Endodermal cell (in vitro differentiated cells): ENCODE data around the gene PARD3B. TPM values are rescaled to one million over a fixed set of nuclear protein-coding genes. Genes with fewer than 3 reads are reported as not detected.

Experiments
- DNase-seq: peaks from one replicate; pipeline ENCODE4 v3.0.0-alpha.2; 2017
- H3K27ac ChIP-seq: 2 replicates; pipeline ENCODE4 v1.5.1; 2013; ENCODE audit warnings: mild to moderate bottlenecking, low read depth, low read length, moderate library complexity
- H3K27me3 ChIP-seq: 2 replicates; pipeline ENCODE4 v1.6.1; 2013; ENCODE audit warnings: mild to moderate bottlenecking, low read length, moderate library complexity; ENCODE audit not compliant: insufficient read depth, control insufficient read depth, poor library complexity, severe bottlenecking
- H3K36me3 ChIP-seq: 2 replicates; pipeline ENCODE4 v1.7.0; 2013; ENCODE audit warnings: mild to moderate bottlenecking, low read length, moderate library complexity; ENCODE audit not compliant: control insufficient read depth, insufficient read depth
- H3K4me1 ChIP-seq: one replicate; pipeline ENCODE4 v1.7.0; 2013; ENCODE audit warnings: low read length; ENCODE audit not compliant: control insufficient read depth, insufficient read depth
- H3K4me3 ChIP-seq: 2 replicates; pipeline ENCODE4 v1.5.1; 2013; ENCODE audit warnings: mild to moderate bottlenecking, low read length, moderate library complexity
- H3K9ac ChIP-seq: 2 replicates; pipeline ENCODE4 v1.6.1; 2013; ENCODE audit warnings: mild to moderate bottlenecking, low read length, moderate library complexity; ENCODE audit not compliant: poor library complexity, severe bottlenecking; ENCODE audit errors: extremely low read depth
- H3K9me3 ChIP-seq: 2 replicates; pipeline ENCODE4 v1.6.1; 2013; ENCODE audit warnings: mild to moderate bottlenecking, low read length, moderate library complexity; ENCODE audit not compliant: control insufficient read depth
- H3K27ac Mint-ChIP-seq: 2 replicates; pipeline ENCODE4 v1.8.0; 2020; ENCODE audit warnings: mixed read lengths
- H3K27me3 Mint-ChIP-seq: 2 replicates; pipeline ENCODE4 v1.8.0; 2021; ENCODE audit warnings: mild to moderate bottlenecking, mixed read lengths; ENCODE audit not compliant: insufficient read depth
- H3K36me3 Mint-ChIP-seq: 2 replicates; pipeline ENCODE4 v1.8.0; 2020; ENCODE audit warnings: low read depth, mixed read lengths
- H3K4me1 Mint-ChIP-seq: 2 replicates; pipeline ENCODE4 v1.8.0; 2020; ENCODE audit warnings: mixed read lengths
- H3K4me3 Mint-ChIP-seq: 2 replicates; pipeline ENCODE4 v1.8.0; 2020; ENCODE audit warnings: mild to moderate bottlenecking, moderate library complexity, mixed read lengths
- H3K9me3 Mint-ChIP-seq: 2 replicates; pipeline ENCODE4 v1.8.0; 2020; ENCODE audit warnings: mild to moderate bottlenecking, mixed read lengths
- CTCF ChIP-seq: fragments of 200-600 bp; sonication (generic); conservative IDR thresholded peaks from 2 replicates; pipeline ENCODE4 v1.5.0; 2021; ENCODE audit warnings: antibody characterized with exemption, mild to moderate bottlenecking
- WGBS, 2 experiments: methylation state at CpG; one replicate each; pipeline versions ENCODE4 v1.1.5 to v1.1.7; 2013; ENCODE audit warnings: missing lambda C conversion rate in 2 of 2, mixed read lengths in 1 of 2; ENCODE audit not compliant: insufficient coverage in 1 of 2, insufficient read length in 1 of 2; 5-methylcytosine and 5-hydroxymethylcytosine counted together
- total RNA-seq, 2 donors: library from RNA; stranded (reverse); fragmentation: NEBNext Ultra II Directional in 1 of 2; extraction: Animal tissue kit (Norgen Biotek cat#: 25700) in 1 of 2; gene quantifications; 2 replicates in 1 of 2; 3 replicates in 1 of 2; pipeline ENCODE4 v1.2.1, GENCODE V29; 2021

PARD3B gene
- total RNA-seq, 2 donors from 2014 or later = 2.5 to 5.6 TPM

- DNase-seq = no peak
- Mint-ChIP-seq H3K9me3 (no peaks in the 10 kb centered on the region), H3K4me1 (no peaks in the 10 kb centered on the region), H3K36me3 (no peaks in the 10 kb centered on the region), H3K4me3 (no peak overlapping the region), H3K27ac (no peak overlapping the region), H3K27me3 (no peaks in the 10 kb centered on the region)
- no peak overlapping the region for H3K27ac ChIP-seq
- H3K4me3 ChIP-seq = no peak overlapping the region
- H3K36me3 ChIP-seq = no peaks in the 10 kb centered on the region
- peak; percentile 69 for TF ChIP-seq CTCF
- no peaks in the 10 kb centered on the region for H3K4me1 ChIP-seq
- no peaks in the 10 kb centered on the region for H3K27me3 ChIP-seq
- no peaks in the 10 kb centered on the region for H3K9me3 ChIP-seq
- no peak overlapping the region for H3K9ac ChIP-seq
- 79 to 93% methylated on average over 2 to 3 of the region's 3 CpGs for WGBS, 2 experiments
Measured at GRCh38 chr2:205237524-205237923, 692.2 kb downstream of the PARD3B start.

- Mint-ChIP-seq H3K4me3 (no peak overlapping the region), H3K36me3 (no peaks in the 10 kb centered on the region)
- no peak for DNase-seq
Measured at GRCh38 chr2:205245001-205245400, 699.7 kb downstream of the PARD3B start.

GRCh38 chr2:205245652-205246051 lies 700.4 kb downstream of the PARD3B start:
- H3K27me3 ChIP-seq = no peaks in the 10 kb centered on the region
- no peaks in the 10 kb centered on the region for H3K9me3 ChIP-seq
- no peaks in the 10 kb centered on the region for H3K9me3 Mint-ChIP-seq
- no peak overlapping the region for H3K4me3 Mint-ChIP-seq
- H3K27me3 Mint-ChIP-seq = no peaks in the 10 kb centered on the region
- no peaks in the 10 kb centered on the region for H3K36me3 Mint-ChIP-seq
- H3K27ac Mint-ChIP-seq = no peak overlapping the region
- no peaks in the 10 kb centered on the region for H3K4me1 Mint-ChIP-seq
- TF ChIP-seq CTCF = no peak
- no peak for DNase-seq
- 90% methylated on average over 2 of the region's 2 CpGs; no CpG with 5 or more reads in 1 of the 2 experiments for WGBS, 2 experiments
- no peak overlapping the region for H3K9ac ChIP-seq
- no peaks in the 10 kb centered on the region for H3K4me1 ChIP-seq
- no peak overlapping the region for H3K27ac ChIP-seq
- no peak overlapping the region for H3K4me3 ChIP-seq
- H3K36me3 ChIP-seq = no peaks in the 10 kb centered on the region

More at GRCh38 chr2:205245001-205245400, 699.7 kb downstream of the PARD3B start:
- Histone ChIP-seq H3K27ac (no peak overlapping the region), H3K4me1 (no peaks in the 10 kb centered on the region), H3K36me3 (no peaks in the 10 kb centered on the region), H3K9ac (no peak overlapping the region), H3K9me3 (no peaks in the 10 kb centered on the region), H3K4me3 (no peak overlapping the region), H3K27me3 (no peaks in the 10 kb centered on the region)
- H3K27ac Mint-ChIP-seq = no peak overlapping the region
- H3K27me3 Mint-ChIP-seq = no peaks in the 10 kb centered on the region
- no peaks in the 10 kb centered on the region for H3K9me3 Mint-ChIP-seq
- WGBS, 2 experiments = 96% methylated on average over 3 of the region's 3 CpGs; no CpG with 5 or more reads in 1 of the 2 experiments
- no peak for TF ChIP-seq CTCF
- no peaks in the 10 kb centered on the region for H3K4me1 Mint-ChIP-seq
